MM.1S (cell line): ENCODE results near the gene TTYH1.

ENCODE experiments used
- CTCF ChIP-seq: fragments of 300-600 bp; sonication (generic); IDR thresholded peaks from 2 replicates; pipeline ENCODE4 v1.5.1; 2016; ENCODE audit warnings: antibody characterized with exemption, low read length, mixed read lengths
- EZH2 ChIP-seq: fragments of 300-600 bp; sonication (generic); optimal IDR thresholded peaks from 2 replicates; pipeline ENCODE3; 2017; ENCODE audit warnings: low read depth, mild to moderate bottlenecking, antibody characterized with exemption, low read length, mixed read lengths
- EZH2phosphoT487 ChIP-seq: fragments of 300-600 bp; sonication (generic); IDR thresholded peaks from 2 replicates; pipeline ENCODE4 v1.6.1; 2018; ENCODE audit warnings: antibody characterized with exemption, low read length

GRCh38 chr19:54376610-54377285 lies 38.5 kb upstream of the TTYH1 start:
- no peak for TF ChIP-seq CTCF
- no peak for TF ChIP-seq EZH2phosphoT487
- TF ChIP-seq EZH2 = no peak
